Sciatic nerve (tissue), 2 donors: ENCODE data around the gene NACAD. TPM values are rescaled to one million over a fixed set of nuclear protein-coding genes. Genes with fewer than 3 reads are reported as not detected.
"Not testable (repeated sequence)": the region's sequence is repeated elsewhere in the genome, so short reads cannot be mapped to it uniquely, and the experiment has no call there.

Source experiments
- ATAC-seq: fragments of 200-7000 bp; cut with Tn5 transposase; one replicate; pipeline ENCODE4 v1.9.1; 2020; ENCODE audit warnings: mild to moderate bottlenecking, moderate library complexity
- DNase-seq: peaks from one replicate; pipeline ENCODE4 v3.0.0-alpha.2; 2020; ENCODE audit warnings: low spot score
- intact Hi-C: fragments of 100-400 bp; cut with DNase I; formaldehyde crosslinking; loops from one replicate; pipeline ENCODE4 v1.14.2; 2022
- total RNA-seq: library from RNA; stranded (reverse); fragmentation: NEBNext Ultra II Directional; extraction: Animal tissue kit (Norgen Biotek cat#: 25700); gene quantifications from one replicate; pipeline ENCODE4 v1.2.1, GENCODE V29; 2021
- donor health status: DM: no; HTN: no; CAD: no.
- donor health status: DM: no; HTN: no; CAD: no.

NACAD gene
- total RNA-seq, 1 donor from 2014 or later, result 12.0 TPM

GRCh38 chr7:45117582-45117981 lies 28.8 kb upstream of the NACAD start:
- ATAC-seq (no peak), DNase-seq (no peak)
- intact Hi-C loops, result no loop called here

GRCh38 chr7:45116048-45116447 lies 27.3 kb upstream of the NACAD start:
- ATAC-seq, result no peak
- intact Hi-C loops, result no loop called here
- no peak for DNase-seq

GRCh38 chr7:45114926-45115325 lies 26.2 kb upstream of the NACAD start:
- DNase-seq (no peak), ATAC-seq (no peak)
- intact Hi-C loops, result no loop called here

GRCh38 chr7:45114257-45114656 lies 25.5 kb upstream of the NACAD start:
- ATAC-seq, DNase-seq, intact Hi-C loops: not testable (repeated sequence)

GRCh38 chr7:45112648-45113047 lies 23.9 kb upstream of the NACAD start:
- ATAC-seq, result no peak
- intact Hi-C loops, result no loop called here
- no peak for DNase-seq

GRCh38 chr7:45111298-45112223 lies 22.8 kb upstream of the NACAD start, which contains the start of gene TBRG4:
TBRG4 (minus strand) TSS chr7:45111697; CDS start chr7:45109237, 2,460 bp downstream.
- peak; percentile 96 for DNase-seq
- ATAC-seq, result peak; percentile 99
- intact Hi-C loops, result no loop called here

- intact Hi-C loops, result no loop called here
- DNase-seq, result no peak
- ATAC-seq, result no peak
Measured at GRCh38 chr7:45108863-45109262, 20.1 kb upstream of the NACAD start.

GRCh38 chr7:45107356-45107755 lies 18.6 kb upstream of the NACAD start:
- intact Hi-C loops, result no loop called here
- no peak for DNase-seq

GRCh38 chr7:45106820-45107219 lies 18.1 kb upstream of the NACAD start:
- intact Hi-C loops, result no loop called here
- DNase-seq (no peak), ATAC-seq (no peak)

More at GRCh38 chr7:45107356-45107755, 18.6 kb upstream of the NACAD start:
- no peak for ATAC-seq

GRCh38 chr7:45105588-45106188 lies 16.9 kb upstream of the NACAD start:
- intact Hi-C loops, result no loop called here
- ATAC-seq (no peak), DNase-seq (no peak)

GRCh38 chr7:45104844-45105587 lies 16.2 kb upstream of the NACAD start:
- no peak for ATAC-seq
- intact Hi-C loops, result no loop called here
- no peak for DNase-seq

- ATAC-seq, result no peak
- no peak for DNase-seq
- intact Hi-C loops, result no loop called here
Measured at GRCh38 chr7:45103958-45104843, 15.4 kb upstream of the NACAD start.

- ATAC-seq, result no peak
- intact Hi-C loops, result no loop called here
- no peak for DNase-seq
Measured at GRCh38 chr7:45102785-45103712, 14.3 kb upstream of the NACAD start.

- ATAC-seq, result no peak
- intact Hi-C loops, result no loop called here
- no peak for DNase-seq
Measured at GRCh38 chr7:45101748-45102147, 13.0 kb upstream of the NACAD start.

GRCh38 chr7:45100761-45101480 lies 12.2 kb upstream of the NACAD start:
- ATAC-seq, result no peak
- DNase-seq, result no peak
- intact Hi-C loops, result no loop called here

- ATAC-seq, result no peak
- DNase-seq, result no peak
- intact Hi-C loops, result no loop called here
Measured at GRCh38 chr7:45099891-45100760, 11.4 kb upstream of the NACAD start.
